Fibroblast of the aortic adventitia (primary cell): Measurements from ENCODE around the gene CCL23. TPM values are rescaled to one million over a fixed set of nuclear protein-coding genes. Genes with fewer than 3 reads are reported as not detected.
A peak's percentile ranks its signal among the peaks of the same experiment; 100 is the strongest.

Source experiments
- DNase-seq: peaks from one replicate; pipeline ENCODE4 v3.0.0-alpha.2; 2010; ENCODE audit warnings: low read depth
- H3K4me3 ChIP-seq: 2 replicates; pipeline ENCODE4 v1.5.1; 2011; ENCODE audit warnings: low read depth, mild to moderate bottlenecking, control low read depth, low read length, moderate library complexity
- CTCF ChIP-seq: IDR thresholded peaks from 2 replicates; pipeline ENCODE4 v1.5.1; 2011; ENCODE audit warnings: mild to moderate bottlenecking, low read length, control low read depth, inconsistent platforms; ENCODE audit not compliant: insufficient read depth
- total RNA-seq: library from RNA; depleted of rRNA; stranded (reverse); fragments of >200 nt; gene quantifications from 2 replicates; pipeline ENCODE4 v1.2.3, GENCODE V29; 2012; ENCODE audit warnings: low replicate concordance

Gene CCL23
- total RNA-seq, 1 donor, result not detected

GRCh38 chr17:35972945-35973332 lies 44.8 kb downstream of the CCL23 start:
- TF ChIP-seq CTCF, result no peak
- no peak for DNase-seq
- no peak overlapping the region for H3K4me3 ChIP-seq

GRCh38 chr17:35972535-35972934 lies 45.2 kb downstream of the CCL23 start:
- no peak for TF ChIP-seq CTCF

GRCh38 chr17:35972066-35972465 lies 45.7 kb downstream of the CCL23 start:
- DNase-seq, result no peak
- no peak overlapping the region for H3K4me3 ChIP-seq
- TF ChIP-seq CTCF, result no peak

More at GRCh38 chr17:35972535-35972934, 45.2 kb downstream of the CCL23 start:
- no peak for DNase-seq
- H3K4me3 ChIP-seq, result no peak overlapping the region

GRCh38 chr17:35969558-35970380 lies 48.0 kb downstream of the CCL23 start:
- no peak overlapping the region for H3K4me3 ChIP-seq
- TF ChIP-seq CTCF, result peak; percentile 68
- peak; percentile 77 for DNase-seq

GRCh38 chr17:35968520-35969054 lies 49.2 kb downstream of the CCL23 start:
- no peak for DNase-seq
- no peak overlapping the region for H3K4me3 ChIP-seq
- no peak for TF ChIP-seq CTCF

GRCh38 chr17:35965272-35965671 lies 52.5 kb downstream of the CCL23 start:
- no peak for DNase-seq
- TF ChIP-seq CTCF, result no peak
- H3K4me3 ChIP-seq, result no peak overlapping the region

- no peak overlapping the region for H3K4me3 ChIP-seq
- DNase-seq, result no peak
- no peak for TF ChIP-seq CTCF
Observed at GRCh38 chr17:35963663-35964062, 54.1 kb downstream of the CCL23 start.
